ENCODE results near the gene OARD1.

- TF ChIP-seq CTCF (IDR thresholded peaks at IDR 0.05) (no peak), POLR2AphosphoS5 (IDR thresholded peaks at IDR 0.05) (no peak)
Observed at GRCh38 chr6:41033776-41034175, 38.4 kb downstream of the OARD1 start.
